Rectal smooth muscle tissue (tissue), 1 donor: ENCODE results near the gene KCNK10.

ENCODE experiments used
- H3K27ac ChIP-seq: one replicate; pipeline ENCODE4 v1.7.0; 2013; ENCODE audit warnings: low read depth, low read length, inconsistent platforms
- H3K27me3 ChIP-seq: one replicate; pipeline ENCODE4 v1.7.0; 2013; ENCODE audit warnings: low read length; ENCODE audit not compliant: control insufficient read depth, insufficient read depth
- H3K36me3 ChIP-seq: one replicate; pipeline ENCODE4 v1.7.0; 2013; ENCODE audit warnings: low read length; ENCODE audit not compliant: control insufficient read depth, insufficient read depth
- H3K4me1 ChIP-seq: one replicate; pipeline ENCODE4 v1.7.0; 2013; ENCODE audit warnings: low read length; ENCODE audit not compliant: control insufficient read depth, insufficient read depth
- H3K4me3 ChIP-seq: one replicate; pipeline ENCODE4 v1.7.0; 2013; ENCODE audit warnings: low read length
- H3K9ac ChIP-seq: one replicate; pipeline ENCODE4 v1.7.0; 2013; ENCODE audit warnings: low read length

Gene KCNK10

DNA sequence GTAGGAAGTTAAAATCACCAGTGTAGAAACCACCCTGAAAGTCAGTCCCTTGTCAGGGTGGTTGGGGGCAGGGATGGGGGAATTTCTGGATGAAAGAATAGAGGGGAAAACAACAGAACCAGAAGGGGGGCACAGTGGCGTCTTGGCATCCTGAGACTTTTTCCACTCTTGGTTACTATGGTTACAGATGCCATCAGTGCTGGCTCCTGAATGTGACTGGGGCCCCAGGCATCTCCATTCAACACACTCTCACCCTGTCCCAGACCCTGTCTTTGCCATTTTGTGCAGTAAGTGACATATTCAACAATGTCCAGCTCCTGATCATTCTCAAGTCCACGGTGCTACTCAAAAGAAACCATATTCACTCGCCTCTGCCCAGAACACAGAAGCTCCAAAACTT lies 11.3 kb downstream of the KCNK10 start:
- H3K36me3 ChIP-seq, result no peaks in the 10 kb centered on the region
- H3K4me1 ChIP-seq, result no peaks in the 10 kb centered on the region
- no peaks in the 10 kb centered on the region for H3K27me3 ChIP-seq
- H3K9ac ChIP-seq, result no peak overlapping the region
- H3K4me3 ChIP-seq, result no peak overlapping the region
- H3K27ac ChIP-seq, result no peak overlapping the region

- Histone ChIP-seq H3K27me3 (no peaks in the 10 kb centered on the region), H3K27ac (no peak overlapping the region), H3K4me3 (no peak overlapping the region), H3K9ac (no peak overlapping the region), H3K4me1 (no peaks in the 10 kb centered on the region), H3K36me3 (no peaks in the 10 kb centered on the region)
These were observed 12.6 kb downstream of the KCNK10 start for GRCh38 chr14:88310449-88310848.

GRCh38 chr14:88310021-88310420 lies 13.0 kb downstream of the KCNK10 start:
- no peaks in the 10 kb centered on the region for H3K36me3 ChIP-seq
- H3K27ac ChIP-seq, result no peak overlapping the region
- no peak overlapping the region for H3K9ac ChIP-seq
- no peaks in the 10 kb centered on the region for H3K4me1 ChIP-seq
- H3K4me3 ChIP-seq, result no peak overlapping the region
- no peaks in the 10 kb centered on the region for H3K27me3 ChIP-seq

- Histone ChIP-seq H3K36me3 (no peaks in the 10 kb centered on the region), H3K4me1 (no peaks in the 10 kb centered on the region), H3K27ac (no peak overlapping the region), H3K27me3 (no peaks in the 10 kb centered on the region), H3K4me3 (no peak overlapping the region), H3K9ac (no peak overlapping the region)
These were observed 17.3 kb downstream of the KCNK10 start for GRCh38 chr14:88305528-88306322.

DNA sequence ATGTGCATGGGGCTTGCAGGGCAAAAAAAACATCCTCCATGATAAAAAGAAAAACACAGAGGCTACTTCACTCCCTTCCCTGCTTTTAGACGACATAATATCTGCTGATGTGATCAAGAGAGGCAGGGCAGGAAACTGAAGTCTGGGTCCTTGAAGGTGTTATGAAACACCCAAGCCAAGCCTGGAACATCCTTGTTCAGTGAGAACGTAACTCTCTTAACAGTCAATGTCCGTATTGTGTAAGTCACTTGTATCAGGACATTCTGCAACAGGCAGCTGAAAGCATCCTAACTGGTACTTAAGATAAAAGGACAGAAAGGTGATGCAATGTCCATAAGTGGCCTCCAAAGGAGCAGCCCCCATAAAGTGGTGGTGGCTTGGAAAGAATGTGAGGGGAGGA lies 20.0 kb downstream of the KCNK10 start:
- no peaks in the 10 kb centered on the region for H3K36me3 ChIP-seq
- no peak overlapping the region for H3K27ac ChIP-seq
- H3K4me1 ChIP-seq, result no peaks in the 10 kb centered on the region
- H3K4me3 ChIP-seq, result no peak overlapping the region
- H3K9ac ChIP-seq, result no peak overlapping the region
- H3K27me3 ChIP-seq, result no peaks in the 10 kb centered on the region

- H3K4me1 ChIP-seq, result no peaks in the 10 kb centered on the region
- no peaks in the 10 kb centered on the region for H3K27me3 ChIP-seq
- H3K4me3 ChIP-seq, result no peak overlapping the region
- H3K9ac ChIP-seq, result no peak overlapping the region
- no peak overlapping the region for H3K27ac ChIP-seq
- H3K36me3 ChIP-seq, result no peaks in the 10 kb centered on the region
These were observed 21.7 kb downstream of the KCNK10 start for GRCh38 chr14:88301381-88301780.

- Histone ChIP-seq H3K27ac (no peak overlapping the region), H3K4me3 (no peak overlapping the region), H3K27me3 (no peaks in the 10 kb centered on the region), H3K9ac (no peak overlapping the region), H3K36me3 (no peaks in the 10 kb centered on the region), H3K4me1 (no peaks in the 10 kb centered on the region)
These were observed 22.3 kb downstream of the KCNK10 start for GRCh38 chr14:88300817-88301216.

DNA sequence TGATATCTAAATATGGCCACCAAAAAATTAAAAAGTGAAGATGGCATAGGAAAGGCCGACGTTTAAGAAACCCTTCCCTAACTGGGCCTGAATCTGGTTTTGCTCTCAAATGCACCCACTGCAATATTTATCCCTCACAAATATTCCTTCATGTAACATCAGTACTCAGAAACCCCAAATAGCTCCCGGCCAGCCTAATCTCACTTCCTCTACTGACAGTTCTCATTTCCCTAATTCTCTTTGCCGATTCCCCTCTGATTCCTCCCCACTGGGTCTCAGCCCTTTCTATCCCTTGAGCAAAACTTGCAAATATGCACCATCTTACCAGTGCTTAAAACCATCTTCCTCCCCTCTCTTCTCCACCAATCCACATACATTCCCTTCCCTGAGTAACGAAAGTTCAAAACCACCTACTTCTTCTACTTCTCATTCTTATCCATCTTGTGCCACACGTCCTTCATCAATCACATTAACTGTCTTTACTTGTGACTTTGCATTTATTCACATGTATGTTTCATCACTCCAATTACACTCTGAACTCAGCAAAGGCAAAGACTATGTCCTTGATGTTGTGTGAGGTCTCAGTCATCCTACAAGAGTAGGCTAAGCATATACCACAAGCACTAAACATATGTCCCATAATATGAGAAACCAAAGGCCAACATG lies 23.1 kb downstream of the KCNK10 start:
- H3K27ac ChIP-seq, result no peak overlapping the region

GRCh38 chr14:88297306-88297705 lies 25.8 kb downstream of the KCNK10 start:
- Histone ChIP-seq H3K27ac (no peak overlapping the region), H3K9ac (no peak overlapping the region), H3K4me1 (no peaks in the 10 kb centered on the region), H3K36me3 (no peaks in the 10 kb centered on the region), H3K4me3 (no peak overlapping the region), H3K27me3 (no peaks in the 10 kb centered on the region)

More for the DNA sequence above, 23.1 kb downstream of the KCNK10 start:
- Histone ChIP-seq H3K4me3 (no peak overlapping the region), H3K4me1 (no peaks in the 10 kb centered on the region), H3K36me3 (no peaks in the 10 kb centered on the region), H3K9ac (no peak overlapping the region), H3K27me3 (no peaks in the 10 kb centered on the region)

DNA sequence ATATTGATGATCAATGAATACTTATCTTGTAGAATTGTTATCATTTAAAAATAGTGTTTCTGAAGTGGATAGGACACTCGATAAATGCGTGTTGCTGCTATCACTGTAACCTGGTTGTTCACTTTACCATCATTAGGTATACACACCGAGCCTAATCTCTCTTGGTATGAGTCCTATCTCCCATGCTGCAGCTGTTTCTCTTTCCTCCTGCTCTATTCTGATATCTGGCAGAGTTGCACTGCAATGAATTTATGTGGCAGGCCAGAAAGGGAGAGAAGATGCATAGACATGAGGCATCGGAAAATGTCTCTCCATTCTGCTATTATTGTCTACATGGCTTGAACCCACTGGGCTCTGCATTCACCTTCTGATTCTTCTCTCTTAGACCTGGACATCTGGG lies 26.7 kb downstream of the KCNK10 start:
- Histone ChIP-seq H3K4me1 (no peaks in the 10 kb centered on the region), H3K27me3 (no peaks in the 10 kb centered on the region), H3K4me3 (no peak overlapping the region), H3K9ac (no peak overlapping the region), H3K27ac (no peak overlapping the region), H3K36me3 (no peaks in the 10 kb centered on the region)

DNA sequence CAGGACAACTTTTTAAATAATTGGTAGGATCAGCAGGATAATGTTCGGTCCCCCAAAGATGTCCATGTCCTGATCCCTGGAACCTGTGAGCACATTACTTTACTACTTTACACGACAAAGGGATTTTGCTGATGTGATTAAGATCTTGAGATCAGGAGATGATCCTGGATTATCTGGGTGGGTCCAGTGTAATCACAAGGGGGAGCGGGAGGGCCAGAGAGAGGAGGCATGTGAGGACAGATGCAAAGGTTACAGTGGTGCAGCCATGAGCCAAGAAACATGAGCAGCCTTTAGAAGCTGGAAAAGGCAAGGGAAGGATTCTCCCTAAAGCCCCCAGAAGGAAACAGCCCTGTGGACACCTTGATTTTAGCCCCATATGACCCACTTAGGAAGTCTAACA lies 33.1 kb downstream of the KCNK10 start:
- H3K4me3 ChIP-seq, result no peak overlapping the region
- H3K9ac ChIP-seq, result no peak overlapping the region
- no peaks in the 10 kb centered on the region for H3K4me1 ChIP-seq
- no peak overlapping the region for H3K27ac ChIP-seq
- H3K27me3 ChIP-seq, result no peaks in the 10 kb centered on the region
- no peaks in the 10 kb centered on the region for H3K36me3 ChIP-seq

- no peaks in the 10 kb centered on the region for H3K27me3 ChIP-seq
- H3K4me3 ChIP-seq, result no peak overlapping the region
- H3K9ac ChIP-seq, result no peak overlapping the region
- H3K36me3 ChIP-seq, result no peaks in the 10 kb centered on the region
- no peak overlapping the region for H3K27ac ChIP-seq
- no peaks in the 10 kb centered on the region for H3K4me1 ChIP-seq
These were observed 33.8 kb downstream of the KCNK10 start for GRCh38 chr14:88289234-88289633.

- no peaks in the 10 kb centered on the region for H3K27me3 ChIP-seq
- no peak overlapping the region for H3K27ac ChIP-seq
- no peaks in the 10 kb centered on the region for H3K4me1 ChIP-seq
- no peaks in the 10 kb centered on the region for H3K36me3 ChIP-seq
- no peak overlapping the region for H3K9ac ChIP-seq
- H3K4me3 ChIP-seq, result no peak overlapping the region
These were observed 36.8 kb downstream of the KCNK10 start for GRCh38 chr14:88286309-88286708.
